Activated effector memory CD4-positive, alpha-beta T cell treated with Interleukin-2 at 50 U/mL for 16 hours (primary cell): ENCODE results near the gene BZW1.
"Not testable (repeated sequence)": the region's sequence is repeated elsewhere in the genome, so short reads cannot be mapped to it uniquely, and the experiment has no call there.

Experiments used
- DNase-seq: peaks from one replicate; pipeline ENCODE4 v3.0.0-alpha.2; 2020

The BZW1 gene

DNA sequence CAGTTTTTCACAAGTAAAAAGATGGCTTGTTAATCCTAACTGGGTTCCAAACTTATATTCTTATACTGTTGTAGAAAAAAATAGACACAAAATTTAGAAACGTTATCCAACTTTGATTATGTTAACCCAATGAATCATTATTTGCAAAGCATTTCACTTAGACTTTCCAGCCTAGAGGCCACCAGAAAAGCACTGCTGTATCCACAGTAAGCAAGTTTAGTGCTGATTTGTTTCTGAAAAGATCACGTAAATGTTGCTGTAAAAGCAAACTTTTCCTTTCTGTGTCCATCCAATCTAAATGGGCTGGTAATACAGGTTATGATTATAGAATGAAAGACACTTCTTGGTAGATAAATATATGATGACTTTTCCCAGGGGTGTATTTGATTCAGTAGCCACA, 17.6 kb upstream of the BZW1 start:
- DNase-seq: no peak

DNA sequence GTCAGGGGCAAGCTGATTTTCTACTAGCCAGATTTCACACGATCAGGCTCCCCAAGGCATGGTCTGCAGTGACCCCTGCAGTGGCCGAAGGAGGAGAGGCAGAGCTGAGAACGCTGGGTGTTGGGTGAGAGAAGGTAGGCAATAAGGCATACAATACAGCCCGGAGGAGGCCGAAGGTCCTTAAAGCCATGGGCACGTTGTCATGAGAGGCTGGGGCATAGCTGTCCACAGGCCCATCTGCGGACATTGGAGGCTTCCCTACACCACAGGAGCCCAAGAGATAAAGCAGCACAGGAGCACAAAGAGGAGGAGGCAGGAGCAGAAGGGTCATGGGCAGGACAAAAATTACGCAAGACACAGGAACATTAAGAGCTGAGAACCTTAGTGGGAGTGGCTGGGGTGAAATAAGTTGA, 16.7 kb upstream of the BZW1 start:
- no peak for DNase-seq

DNA sequence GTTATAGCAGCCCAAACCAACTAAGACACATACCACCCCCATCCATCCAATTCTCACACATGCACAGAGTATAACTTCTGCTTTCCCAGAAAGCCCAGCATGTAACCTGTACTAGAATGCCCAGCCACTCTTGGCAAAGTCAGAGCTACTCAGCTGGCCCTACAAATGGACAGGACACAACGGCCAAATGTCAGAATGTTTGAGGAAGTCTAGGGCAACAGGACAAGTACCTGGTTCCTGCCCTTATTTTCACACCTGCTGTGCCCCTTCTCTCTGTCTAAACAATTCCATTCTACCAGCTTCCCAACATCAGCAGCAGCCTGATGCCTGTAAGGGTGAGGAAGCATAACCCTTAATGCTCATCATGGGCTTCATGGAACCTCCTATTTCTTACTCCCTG, 15.1 kb upstream of the BZW1 start:
- DNase-seq: no peak

DNA sequence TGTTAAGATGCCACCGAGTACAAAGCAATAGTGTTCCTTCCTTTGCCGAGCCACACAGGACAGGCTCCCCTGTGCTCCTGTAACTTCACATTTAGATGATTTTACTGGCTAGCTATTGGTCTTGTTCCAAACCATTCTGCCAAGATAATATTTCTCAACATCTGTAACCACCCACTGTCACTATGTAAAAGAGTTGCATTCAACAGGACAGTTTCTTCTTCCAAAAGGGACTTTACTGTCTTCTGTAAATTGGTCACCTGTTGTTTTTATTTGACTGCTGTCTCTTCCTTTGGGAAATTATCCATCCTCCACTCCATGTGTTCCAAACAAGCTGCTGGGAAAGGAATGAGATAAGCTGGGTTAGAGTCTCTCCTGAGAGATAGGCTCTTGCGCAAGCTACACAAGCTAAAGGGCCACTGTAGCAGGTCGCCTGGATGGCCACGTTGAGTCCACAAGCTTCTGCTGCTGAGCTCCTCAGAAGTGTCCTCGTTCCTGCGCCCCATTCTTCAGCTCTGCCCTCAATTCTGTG, 14.4 kb upstream of the BZW1 start:
- DNase-seq: no peak

DNA sequence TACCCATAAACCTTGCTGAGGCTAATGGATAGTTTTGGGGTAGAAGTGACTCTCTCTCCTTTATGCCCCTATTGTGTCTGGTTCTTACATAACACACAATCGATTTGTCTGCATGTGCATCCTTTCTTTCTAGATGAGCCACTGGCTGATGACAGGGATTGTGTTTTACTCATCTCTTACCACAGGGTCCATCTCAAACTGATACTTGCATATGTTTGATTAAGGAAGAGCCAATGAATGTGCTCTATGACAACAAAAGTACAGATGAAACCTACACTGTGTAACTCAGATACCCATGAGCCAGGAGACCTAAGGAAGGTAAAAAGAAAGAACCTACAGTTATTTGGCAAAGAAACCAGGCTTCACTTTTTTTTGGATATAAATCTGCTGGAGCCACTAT, 13.2 kb upstream of the BZW1 start:
- no peak for DNase-seq

DNA sequence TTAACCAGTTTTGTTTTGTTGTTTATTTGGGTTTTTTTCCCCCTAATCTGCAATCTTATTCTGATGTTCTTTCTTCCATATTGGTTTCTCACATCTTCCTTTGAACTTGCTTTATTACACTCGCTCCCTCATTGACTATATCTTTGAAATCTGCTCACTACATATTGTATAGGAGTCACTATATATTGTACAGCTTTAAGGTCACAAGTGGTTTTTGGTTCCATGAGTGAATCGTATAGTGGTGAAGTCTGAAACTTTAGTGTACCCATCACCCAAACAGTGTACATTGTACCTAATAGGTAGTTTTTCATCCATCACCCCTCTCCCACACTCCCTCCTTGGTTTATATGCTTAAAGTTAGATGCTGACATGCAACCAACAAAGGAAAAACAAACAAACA, 11.3 kb upstream of the BZW1 start:
- no peak for DNase-seq

DNA sequence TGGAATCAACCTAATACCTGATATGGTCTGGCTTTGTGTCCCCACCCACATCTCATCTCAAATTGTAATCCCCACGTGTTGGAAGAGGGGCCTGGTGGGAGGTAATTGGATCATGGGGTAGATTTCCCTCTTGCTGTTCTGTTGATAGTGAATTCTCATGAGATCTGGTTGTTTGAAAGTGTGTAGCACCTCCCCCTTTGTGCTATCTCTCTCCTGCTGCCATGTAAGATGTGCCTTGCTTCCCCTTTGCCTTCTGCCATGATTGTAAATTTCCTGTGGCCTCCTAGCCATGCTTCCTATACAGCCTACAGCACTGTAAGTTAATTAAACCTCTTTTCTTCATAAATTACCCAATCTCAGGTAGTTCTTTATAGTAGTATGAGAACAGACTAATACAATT, 10.3 kb upstream of the BZW1 start:
- DNase-seq: not testable (repeated sequence)

DNA sequence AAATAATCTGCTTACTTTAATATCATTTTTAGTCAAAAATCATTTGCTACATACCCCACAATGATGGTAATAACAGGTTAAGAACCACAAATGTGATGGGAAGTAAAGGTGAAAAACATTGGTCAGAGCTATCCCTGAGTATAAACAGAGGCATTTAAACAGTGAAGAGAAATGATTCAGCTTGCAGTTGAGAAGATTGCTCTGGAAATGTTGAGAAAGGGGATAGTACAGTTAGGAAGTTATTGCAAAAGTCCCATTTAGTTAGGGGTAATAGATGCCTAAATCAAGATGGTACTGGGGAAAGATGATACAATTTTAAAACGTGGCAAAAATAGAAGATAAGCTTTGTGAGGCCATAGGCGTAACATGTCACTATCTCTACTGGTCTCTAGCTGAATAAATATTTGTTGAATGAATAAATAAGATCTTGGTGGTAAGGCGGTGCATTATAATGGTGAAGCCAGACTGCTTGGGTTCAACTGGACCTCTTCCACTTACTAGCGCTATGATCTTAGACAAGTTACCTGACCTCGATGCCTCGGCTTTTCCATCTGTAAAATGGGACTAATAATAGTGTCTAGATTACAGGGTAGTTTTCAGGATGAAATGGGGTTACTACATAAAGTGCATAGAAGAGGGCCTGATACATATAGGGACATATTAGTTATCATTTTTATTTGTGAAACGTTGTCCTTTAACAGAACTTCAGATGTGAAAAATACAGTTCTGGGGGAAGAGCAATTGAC, 2.0 kb upstream of the BZW1 start:
- no peak for DNase-seq

DNA sequence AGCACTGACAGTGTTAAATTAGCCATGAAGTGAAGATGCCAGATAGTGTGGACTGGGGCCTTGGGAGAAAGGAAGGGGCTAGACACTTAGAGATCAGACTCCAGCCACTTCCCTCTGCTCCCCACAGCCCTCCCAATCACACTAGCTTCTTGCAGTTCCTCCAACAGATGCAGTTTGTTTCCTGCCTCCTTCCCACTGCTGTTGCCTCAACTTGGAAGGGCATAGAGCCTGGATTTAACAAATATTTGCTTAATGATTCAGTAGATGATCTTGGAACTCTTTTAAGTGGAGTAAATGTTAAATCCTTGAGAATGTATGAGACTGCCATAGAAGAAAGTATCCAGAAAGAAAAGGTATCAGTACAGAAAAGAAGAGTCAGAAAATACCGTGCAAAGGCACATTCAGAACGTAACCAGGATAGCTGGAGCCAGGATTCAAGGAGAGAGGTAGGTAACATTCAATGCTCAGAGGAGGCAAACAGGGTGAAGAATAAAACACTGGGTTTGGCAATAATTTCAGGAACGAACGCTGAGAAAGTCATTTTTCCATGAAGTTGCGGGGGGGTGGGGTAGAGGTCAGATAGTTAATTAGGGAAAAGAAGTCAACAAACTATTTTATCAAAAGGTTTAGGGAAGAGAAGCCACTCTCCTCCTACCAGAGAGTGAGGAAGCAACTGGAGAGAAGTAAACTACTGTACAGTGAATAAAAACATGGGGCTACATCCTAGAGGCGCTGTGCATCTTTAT, 1.3 kb upstream of the BZW1 start:
- DNase-seq: no peak

DNA sequence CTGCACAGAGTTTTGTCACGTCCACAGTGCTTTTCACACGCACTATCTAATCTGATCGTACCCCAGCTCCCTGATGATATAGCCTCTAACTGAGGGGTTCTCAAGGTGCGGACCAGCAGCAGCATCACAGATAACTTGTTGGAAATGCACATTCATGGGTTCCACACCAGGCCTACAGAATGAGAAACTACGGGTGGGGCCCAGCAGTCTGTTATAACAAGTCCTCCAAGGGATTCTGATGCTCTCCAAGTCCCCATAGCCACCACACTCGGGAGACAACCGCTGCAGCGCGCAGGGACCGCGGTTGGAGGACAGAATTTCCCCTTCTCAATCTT, 745 bp upstream of the BZW1 start:
- no peak for DNase-seq

DNA sequence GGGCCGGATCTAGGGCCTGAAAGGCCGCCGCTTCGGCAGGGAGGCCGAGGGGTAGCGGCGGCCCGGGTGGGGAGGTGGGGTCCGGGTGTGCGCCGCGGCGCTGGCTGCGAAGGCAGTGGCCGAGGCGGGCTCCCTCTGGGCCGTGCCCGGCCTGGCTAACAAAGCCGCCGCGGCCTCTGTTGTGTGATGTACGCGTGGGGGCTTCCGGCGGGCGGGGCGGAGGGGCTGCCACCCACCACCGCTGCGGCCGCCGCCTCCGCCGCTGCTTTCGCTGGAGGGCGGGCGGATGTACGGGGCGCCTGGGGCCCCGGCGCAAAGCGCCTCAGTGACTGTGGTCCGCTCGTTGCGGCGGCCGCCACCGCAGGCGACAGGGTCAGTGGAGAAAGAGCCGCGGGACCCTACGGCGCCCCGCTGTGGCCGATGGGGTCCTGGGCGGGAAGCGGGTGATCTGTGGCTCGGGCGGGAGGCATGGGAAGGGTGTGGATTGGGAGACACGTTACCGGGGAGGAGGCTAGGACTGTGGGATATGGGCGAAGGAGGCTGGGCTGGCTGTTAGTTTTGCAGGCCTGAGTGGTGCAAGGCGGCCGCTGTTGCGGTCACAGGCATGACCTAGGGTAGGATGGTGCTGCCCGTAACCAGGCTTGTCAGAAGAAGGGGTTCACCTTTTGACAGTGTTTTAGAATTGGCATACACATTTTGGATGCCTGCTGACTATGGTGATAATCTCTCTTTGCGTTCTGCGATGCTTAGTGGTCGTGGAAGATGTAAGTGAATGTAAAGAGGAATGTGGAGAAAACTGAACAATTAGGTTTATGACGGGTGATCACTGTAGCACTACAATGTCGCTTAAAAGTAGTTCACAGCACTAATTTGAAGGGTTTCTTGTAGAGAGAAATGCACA, 662 bp downstream of the BZW1 start:
- peak; percentile 52 for DNase-seq

DNA sequence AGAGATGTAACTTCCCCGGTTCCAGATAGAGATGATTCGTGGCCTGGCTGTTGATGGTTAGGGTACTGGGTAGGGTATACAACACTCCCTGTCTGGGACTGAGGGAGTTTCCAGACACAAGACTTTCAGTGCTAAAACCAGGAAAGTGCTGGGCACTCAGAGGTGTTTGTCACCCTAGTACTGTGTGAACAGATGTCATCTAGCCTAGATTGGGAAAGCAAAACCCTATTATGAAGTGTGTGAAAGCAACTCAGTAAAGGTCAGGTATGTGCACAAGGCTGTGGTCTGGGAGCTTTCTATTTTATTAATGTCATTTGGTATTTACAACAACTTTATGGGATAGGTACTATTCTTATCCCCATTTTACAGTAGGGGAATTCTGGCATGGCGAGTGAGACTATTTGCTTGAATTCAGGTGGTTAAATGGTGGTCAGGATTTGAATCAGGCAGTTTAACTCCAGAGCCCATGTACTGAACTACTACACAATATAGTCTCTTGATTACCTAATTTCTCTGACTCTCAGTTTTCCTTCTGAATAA, 2.6 kb downstream of the BZW1 start:
- no peak for DNase-seq

DNA sequence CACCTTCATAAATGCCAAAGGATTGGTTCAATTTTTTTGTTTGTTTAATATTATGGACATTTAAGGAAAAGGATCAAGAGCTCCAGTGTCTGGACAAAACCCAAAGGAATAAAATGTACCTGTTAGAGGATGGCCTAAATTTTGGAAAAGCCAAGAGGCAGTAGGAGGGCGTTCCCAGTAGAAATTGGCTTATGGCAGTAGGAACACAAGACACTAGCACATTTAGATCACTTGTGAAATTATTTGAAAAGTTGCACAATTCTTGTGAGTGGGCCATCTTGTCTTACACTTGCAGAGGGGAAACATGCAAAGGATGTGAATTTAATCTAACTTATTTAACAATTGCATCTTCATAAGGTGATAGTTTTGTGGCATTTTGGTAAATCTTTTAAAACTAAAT, 3.2 kb downstream of the BZW1 start:
- DNase-seq: no peak

DNA sequence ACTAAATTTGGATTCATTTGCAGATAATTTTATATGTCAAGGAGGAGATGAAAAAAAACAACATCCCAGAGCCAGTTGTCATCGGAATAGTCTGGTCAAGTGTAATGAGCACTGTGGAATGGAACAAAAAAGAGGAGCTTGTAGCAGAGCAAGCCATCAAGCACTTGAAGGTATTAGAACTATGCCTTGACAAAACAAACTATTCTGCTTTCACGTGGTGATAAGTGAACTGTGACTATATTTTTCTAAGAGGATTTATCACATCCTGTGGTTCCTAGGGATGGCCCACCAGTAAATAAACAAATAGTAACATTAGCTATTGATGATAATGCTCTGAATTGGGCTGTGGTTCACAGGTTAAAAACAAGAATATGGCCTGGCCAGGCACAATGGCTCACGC, 7.0 kb downstream of the BZW1 start:
- DNase-seq: not testable (repeated sequence)

DNA sequence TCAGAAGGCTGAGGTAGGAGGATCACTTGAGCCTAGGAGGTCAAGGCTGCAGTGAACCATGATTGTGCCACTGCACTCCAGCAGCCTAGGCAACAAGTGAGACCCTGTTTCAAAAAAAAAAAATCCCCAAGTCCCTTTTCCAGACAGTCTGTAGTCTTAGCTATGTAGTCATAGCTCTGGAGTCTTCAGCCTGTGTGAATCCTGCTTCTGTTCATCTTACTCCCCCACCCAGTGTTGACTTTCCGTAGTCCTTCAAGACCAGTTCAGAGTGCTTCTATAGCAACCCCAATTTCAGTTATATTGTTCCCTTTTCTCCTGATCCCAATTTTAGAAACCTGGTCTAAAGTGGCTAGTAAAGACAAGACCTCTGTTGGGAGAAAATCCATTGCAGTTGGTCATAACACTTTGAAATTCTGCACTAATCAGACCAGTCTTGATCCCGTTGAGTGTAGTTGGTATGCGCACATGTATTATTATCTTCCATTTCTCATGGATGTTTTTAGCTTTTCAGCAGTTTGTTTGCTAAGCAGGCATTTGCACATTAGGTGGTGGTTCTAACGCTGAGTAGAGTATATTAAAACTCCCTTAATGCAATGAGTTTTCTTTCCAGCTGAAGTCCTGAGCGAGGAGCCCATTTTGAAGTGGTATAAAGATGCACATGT, 9.0 kb downstream of the BZW1 start:
- no peak for DNase-seq

DNA sequence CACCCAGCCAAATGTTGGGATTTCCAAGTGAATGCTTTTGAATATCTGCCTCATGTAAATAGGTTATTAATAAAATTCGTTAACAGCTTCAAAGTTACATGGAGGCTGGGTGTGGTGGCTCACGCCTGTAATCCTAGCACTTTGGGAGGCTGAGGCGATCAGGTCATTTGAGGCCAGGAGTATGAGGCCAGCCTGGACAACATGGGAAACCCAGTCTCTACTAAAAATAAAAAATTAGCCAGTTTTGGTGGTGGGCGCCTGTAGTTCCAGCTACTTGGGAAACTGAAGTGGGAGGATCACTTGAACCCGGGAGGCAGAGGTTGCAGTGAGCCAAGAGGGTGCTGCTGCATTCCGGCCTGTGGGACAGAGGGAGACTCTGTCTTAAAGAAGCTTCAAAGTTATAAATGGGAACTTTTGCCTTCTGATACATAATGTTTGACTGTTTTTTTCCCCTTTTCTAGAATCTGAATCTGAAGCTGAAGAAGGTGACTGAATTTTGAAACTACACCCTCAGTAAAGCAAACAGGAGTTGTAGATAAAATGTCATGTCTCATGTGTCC, 10.1 kb downstream of the BZW1 start:
- DNase-seq: no peak

DNA sequence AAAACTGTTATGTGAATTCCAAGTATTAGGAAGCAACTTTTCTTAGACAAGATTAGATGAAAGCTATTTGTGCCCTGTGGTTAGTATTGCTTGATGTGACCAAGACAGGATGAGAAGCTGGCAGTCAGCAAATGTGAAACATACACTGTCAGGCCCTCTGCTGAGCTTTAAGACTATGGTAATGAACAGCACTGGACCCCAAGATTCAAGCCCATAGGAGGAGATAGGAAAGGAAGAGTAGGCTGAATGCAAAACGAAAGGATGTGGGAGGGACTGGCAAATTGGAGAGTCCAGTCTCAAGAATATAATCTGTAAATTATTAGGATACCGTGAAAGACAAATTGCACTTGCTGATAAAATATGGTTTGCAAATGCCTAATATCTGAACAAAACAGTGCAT, 16.4 kb downstream of the BZW1 start:
- no peak for DNase-seq

DNA sequence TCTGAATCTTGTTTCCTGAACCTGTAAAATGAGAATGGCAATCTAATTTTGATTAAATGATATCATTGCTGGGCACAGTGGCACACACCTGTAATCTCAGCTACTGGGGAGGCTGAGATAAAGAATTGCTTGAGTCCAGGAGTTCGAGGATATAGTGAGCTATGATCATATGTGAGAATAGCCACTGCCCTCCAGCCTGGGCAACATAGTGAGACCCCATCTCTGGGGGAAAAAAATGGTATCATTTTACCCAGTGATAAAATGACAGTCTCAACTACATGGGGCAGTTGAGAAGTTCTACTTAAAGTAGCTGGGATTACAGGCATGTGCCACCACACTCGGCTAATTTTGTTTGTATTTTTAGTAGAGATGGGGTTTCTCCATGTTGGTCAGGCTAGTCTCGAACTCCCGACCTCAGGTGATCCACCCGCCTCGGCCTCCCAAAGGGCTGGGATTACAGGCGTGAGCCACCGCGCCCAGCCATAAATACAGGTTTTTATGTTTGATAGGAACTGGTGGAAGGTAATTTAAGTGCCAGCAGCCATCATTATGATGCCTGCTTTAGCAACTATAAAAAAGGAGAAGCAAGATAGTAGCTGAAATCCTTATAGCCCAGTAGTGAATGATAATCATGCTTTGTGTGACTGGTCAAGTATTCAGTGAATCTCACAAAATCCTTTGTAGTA, 17.0 kb downstream of the BZW1 start:
- no peak for DNase-seq

DNA sequence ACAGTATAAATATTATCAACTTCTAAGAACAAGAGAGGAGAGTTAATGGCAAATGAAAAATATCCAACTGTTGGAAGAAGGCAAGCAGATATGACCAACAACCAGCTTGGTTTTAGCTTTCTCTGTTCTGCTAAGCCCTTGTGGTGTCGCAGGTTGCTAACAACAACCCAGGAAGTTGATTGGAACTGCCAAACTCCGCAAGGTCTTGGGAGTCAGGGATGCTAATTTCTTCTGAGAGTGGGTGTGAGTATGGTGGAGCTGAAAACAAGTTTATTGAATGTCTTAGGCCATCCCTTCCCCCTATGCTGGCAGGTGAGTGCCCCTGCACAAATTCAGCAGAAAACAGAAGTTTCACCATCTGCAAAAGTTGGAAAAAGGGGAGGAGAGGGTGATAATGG, 17.5 kb downstream of the BZW1 start:
- DNase-seq: no peak

DNA sequence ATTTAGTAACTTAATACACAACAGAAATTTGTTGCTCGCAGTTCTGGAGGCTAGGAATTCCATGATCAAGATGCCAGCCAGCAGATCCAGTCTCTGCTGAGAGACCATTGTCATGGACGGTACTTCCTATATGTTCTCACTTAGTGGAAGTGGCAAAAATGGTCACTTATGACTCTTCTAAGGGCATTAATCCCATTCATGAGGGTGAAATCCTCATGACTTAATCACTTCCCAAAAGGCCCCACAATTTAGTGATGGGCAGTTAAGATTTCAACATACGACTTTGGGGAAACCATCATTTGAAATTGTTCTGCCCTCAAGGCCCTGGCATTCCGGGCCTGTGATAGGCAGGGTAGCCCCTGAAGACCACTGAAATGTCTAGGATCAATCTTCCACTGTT, 23.0 kb downstream of the BZW1 start:
- DNase-seq: no peak

DNA sequence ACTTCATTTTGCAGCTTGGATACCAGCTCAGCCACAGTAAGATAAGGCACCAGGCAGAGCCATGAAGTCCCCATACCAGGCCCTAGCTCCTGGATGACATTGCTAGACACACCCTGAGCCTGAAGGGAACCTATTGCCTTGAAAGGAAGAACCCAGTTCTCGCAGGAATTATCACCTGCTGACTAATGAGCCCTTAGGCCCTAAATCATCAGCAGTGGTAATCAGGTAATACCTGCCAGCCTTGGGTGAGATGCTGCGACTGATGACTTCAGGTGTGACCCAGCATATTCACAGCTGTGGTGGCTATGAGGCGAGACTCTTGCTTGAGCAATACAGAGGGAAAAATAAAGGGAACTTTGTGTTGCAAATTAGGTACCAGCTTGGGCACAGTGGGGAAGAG, 27.8 kb downstream of the BZW1 start:
- DNase-seq: no peak
